GM13976 (cell line): Measurements from ENCODE around the gene PDCL2.

ENCODE experiments used
- DNase-seq: peaks from one replicate; pipeline ENCODE4 v3.0.0; 2012; ENCODE audit warnings: low spot score
- CTCF ChIP-seq: IDR thresholded peaks from 2 replicates; pipeline ENCODE4 v1.5.1; 2012; ENCODE audit warnings: borderline replicate concordance, mild to moderate bottlenecking; ENCODE audit not compliant: insufficient read depth; ENCODE audit errors: extremely low read depth, missing control alignments, control extremely low read depth
- in situ Hi-C: fragments of 300-500 bp; cut with MboI; formaldehyde crosslinking; loops from one replicate; pipeline ENCODE4 v1.12.0; 2022; ENCODE audit warnings: low sequenced_read_pairs, mixed read lengths, inconsistent platforms; ENCODE audit not compliant: unreplicated experiment

The PDCL2 gene

GRCh38 chr4:55543858-55544257 lies 48.2 kb downstream of the PDCL2 start:
- TF ChIP-seq CTCF: no peak
- DNase-seq: no peak
- in situ Hi-C loops: no loop called here

- no peak for DNase-seq
- in situ Hi-C loops: no loop called here
- no peak for TF ChIP-seq CTCF
Measured at GRCh38 chr4:55540271-55540670, 51.8 kb downstream of the PDCL2 start.

- no peak for TF ChIP-seq CTCF
- in situ Hi-C loops: no loop called here
- no peak for DNase-seq
Measured at GRCh38 chr4:55539658-55540057, 52.4 kb downstream of the PDCL2 start.

GRCh38 chr4:55538531-55538930 lies 53.5 kb downstream of the PDCL2 start:
- in situ Hi-C loops: no loop called here

GRCh38 chr4:55534306-55534705 lies 57.7 kb downstream of the PDCL2 start:
- no peak for TF ChIP-seq CTCF

More at GRCh38 chr4:55538531-55538930, 53.5 kb downstream of the PDCL2 start:
- DNase-seq: no peak
- no peak for TF ChIP-seq CTCF

GRCh38 chr4:55530691-55531090 lies 61.4 kb downstream of the PDCL2 start:
- no peak for TF ChIP-seq CTCF
- no peak for DNase-seq
- in situ Hi-C loops: no loop called here

More at GRCh38 chr4:55534306-55534705, 57.7 kb downstream of the PDCL2 start:
- DNase-seq: no peak
- in situ Hi-C loops: no loop called here

GRCh38 chr4:55530167-55530566 lies 61.9 kb downstream of the PDCL2 start:
- in situ Hi-C loops: no loop called here
- no peak for DNase-seq
- TF ChIP-seq CTCF: no peak
